T-helper 2 cell treated with Interferon-gamma antibody and Interleukin-4, amounts not matched to agents 5 μg/mL and 100 μg/mL, for 36 hours (primary cell): ENCODE measurements around the gene ARHGAP22.

Experiments used
- DNase-seq: peaks from one replicate; pipeline ENCODE4 v3.0.0; 2021; ENCODE audit warnings: low spot score
- H3K27ac Mint-ChIP-seq: one replicate; pipeline ENCODE4 v1.8.0; 2021; ENCODE audit warnings: mild to moderate bottlenecking, mixed read lengths
- H3K27me3 Mint-ChIP-seq: one replicate; pipeline ENCODE4 v1.8.0; 2021; ENCODE audit warnings: low read depth, mixed read lengths
- H3K36me3 Mint-ChIP-seq: one replicate; pipeline ENCODE4 v1.8.0; 2021; ENCODE audit warnings: low read depth, mixed read lengths
- H3K4me1 Mint-ChIP-seq: one replicate; pipeline ENCODE4 v1.8.0; 2021; ENCODE audit warnings: low read depth, mixed read lengths
- H3K4me3 Mint-ChIP-seq: one replicate; pipeline ENCODE4 v1.8.0; 2022; ENCODE audit warnings: mild to moderate bottlenecking, moderate library complexity, mixed read lengths
- H3K9me3 Mint-ChIP-seq: one replicate; pipeline ENCODE4 v1.8.0; 2021; ENCODE audit warnings: mixed read lengths

Gene ARHGAP22

DNA sequence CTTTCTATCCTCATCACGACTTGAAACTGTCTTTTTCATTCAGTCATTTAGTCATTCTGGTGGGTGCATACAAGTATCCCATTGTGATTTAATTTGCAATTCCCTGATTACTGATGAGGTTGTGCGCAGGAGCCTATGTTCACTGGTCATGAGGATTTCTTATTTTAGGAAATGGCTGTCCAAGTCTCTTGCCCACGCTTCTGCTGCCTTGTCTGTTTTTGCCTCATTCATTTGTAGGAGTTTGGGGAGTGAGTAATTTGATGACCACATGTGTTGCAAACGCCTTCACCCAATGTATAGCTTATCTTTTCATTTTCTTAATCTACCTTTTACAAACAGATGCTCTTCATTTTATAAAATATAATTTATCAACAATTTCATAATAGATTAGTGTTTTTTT is 127.3 kb downstream of the ARHGAP22 start:
- no peak for DNase-seq
- Mint-ChIP-seq H3K27me3 (peaks cover 30% of the 10 kb centered on the region), H3K4me3 (no peak overlapping the region), H3K4me1 (no peaks in the 10 kb centered on the region), H3K27ac (no peak overlapping the region), H3K9me3 (no peaks in the 10 kb centered on the region), H3K36me3 (no peaks in the 10 kb centered on the region)

DNA sequence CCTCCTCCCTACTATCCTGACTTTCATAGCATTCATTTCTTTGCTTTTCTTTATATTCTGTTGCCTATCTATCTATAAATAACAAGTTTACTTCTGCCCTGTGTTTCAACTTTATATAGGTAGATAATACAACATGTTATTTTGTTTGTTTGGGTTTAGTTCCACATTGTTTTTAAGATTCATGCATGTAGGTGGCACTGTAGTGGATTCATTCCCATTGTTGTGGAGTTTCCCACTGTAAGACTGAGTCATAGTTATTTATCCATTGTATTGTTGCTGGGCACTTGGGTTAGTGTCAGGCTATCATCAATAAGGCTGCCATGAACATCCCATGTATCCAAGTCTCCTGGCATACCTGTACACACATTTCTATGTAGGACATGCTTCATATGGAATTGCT is 127.7 kb downstream of the ARHGAP22 start:
- Mint-ChIP-seq H3K9me3 (no peaks in the 10 kb centered on the region), H3K36me3 (no peaks in the 10 kb centered on the region), H3K27ac (no peak overlapping the region), H3K4me3 (no peak overlapping the region), H3K4me1 (no peaks in the 10 kb centered on the region), H3K27me3 (peaks cover 27% of the 10 kb centered on the region)
- DNase-seq: no peak

DNA sequence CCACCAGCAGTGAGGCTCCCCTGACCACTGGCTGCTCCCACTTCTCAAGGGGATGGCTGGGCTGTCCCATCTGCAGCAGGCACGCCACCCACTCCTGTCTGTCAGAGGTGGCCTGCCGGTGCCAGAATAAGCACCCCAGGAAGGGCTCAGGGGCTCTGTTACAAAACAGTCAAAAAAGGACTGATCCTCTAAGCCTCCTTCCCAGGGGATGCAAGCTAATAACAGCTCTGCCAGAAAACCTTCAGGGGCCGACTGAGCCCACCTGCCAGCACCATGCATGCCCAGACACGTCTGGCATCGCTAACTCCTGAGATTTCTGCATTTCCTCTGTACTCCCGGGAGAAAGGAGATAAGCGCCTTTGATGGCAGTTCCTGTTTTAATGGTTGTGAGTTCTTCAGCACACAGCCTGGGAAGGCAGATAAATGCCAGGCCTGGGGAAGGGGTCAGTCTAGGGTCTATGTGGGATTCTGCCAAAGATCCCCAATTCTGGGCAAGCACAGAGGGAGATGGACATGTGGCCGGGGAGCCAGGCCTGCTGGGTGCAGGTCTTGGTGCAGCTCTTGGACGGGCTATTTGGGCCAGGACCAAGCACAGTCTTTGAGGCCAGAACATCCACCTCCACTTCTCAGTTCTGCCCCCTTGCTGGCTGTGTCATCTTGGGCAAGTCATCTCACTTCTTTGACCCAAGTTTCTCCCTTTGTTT is 128.4 kb downstream of the ARHGAP22 start:
- peaks cover 24% of the 10 kb centered on the region for H3K27me3 Mint-ChIP-seq
- DNase-seq: no peak
- no peak overlapping the region for H3K27ac Mint-ChIP-seq
- no peak overlapping the region for H3K4me3 Mint-ChIP-seq
- no peaks in the 10 kb centered on the region for H3K9me3 Mint-ChIP-seq
- H3K4me1 Mint-ChIP-seq: no peaks in the 10 kb centered on the region
- no peaks in the 10 kb centered on the region for H3K36me3 Mint-ChIP-seq

DNA sequence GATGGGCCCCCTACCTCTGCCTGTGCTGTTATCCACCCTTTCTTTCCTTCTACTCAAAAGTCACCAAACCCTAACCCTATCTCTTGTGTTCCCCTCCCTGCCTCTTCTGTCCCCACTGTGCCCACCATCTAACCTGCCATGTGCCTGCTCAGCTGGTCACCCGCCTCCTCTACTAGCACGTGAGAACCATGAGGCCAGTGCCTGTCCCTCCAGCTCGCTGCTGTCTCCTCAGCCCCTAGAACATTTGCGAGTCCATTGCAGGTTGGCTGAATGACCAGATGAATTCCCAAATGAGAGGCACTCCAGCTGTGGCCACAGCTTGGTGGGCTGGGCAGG is 129.0 kb downstream of the ARHGAP22 start:
- no peak overlapping the region for H3K27ac Mint-ChIP-seq
- peaks cover 24% of the 10 kb centered on the region for H3K27me3 Mint-ChIP-seq
- DNase-seq: no peak
- no peak overlapping the region for H3K4me3 Mint-ChIP-seq
- no peaks in the 10 kb centered on the region for H3K36me3 Mint-ChIP-seq
- no peaks in the 10 kb centered on the region for H3K4me1 Mint-ChIP-seq
- H3K9me3 Mint-ChIP-seq: no peaks in the 10 kb centered on the region

DNA sequence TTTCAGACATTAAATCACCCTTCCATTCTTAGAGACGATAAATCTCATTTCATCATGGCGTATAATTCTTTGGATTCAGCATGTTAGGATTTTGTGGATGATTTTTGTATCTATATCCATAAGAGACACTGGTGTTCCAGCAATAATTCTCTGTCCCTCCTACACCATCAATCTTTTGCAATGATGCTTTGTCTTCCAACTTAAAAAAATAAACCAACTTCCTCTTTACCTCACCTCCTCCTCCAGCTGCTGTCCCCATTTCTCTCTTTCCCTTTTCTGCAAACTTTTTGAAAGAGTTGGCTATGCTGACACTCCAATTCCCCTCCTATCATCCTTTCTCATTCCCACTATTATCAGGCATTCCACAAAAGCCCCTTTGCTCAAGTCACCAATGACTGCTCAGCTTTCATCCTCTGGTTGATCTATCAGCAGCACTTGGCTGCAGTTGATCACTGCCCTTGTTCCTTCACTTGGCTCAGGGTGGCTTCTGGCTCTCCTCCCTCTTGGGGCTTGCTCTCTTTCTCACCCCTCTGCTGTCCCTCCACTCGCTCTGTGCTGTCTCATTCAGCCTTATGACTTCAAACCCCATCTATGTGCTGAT is 130.0 kb downstream of the ARHGAP22 start:
- H3K4me1 Mint-ChIP-seq: no peaks in the 10 kb centered on the region
- no peak overlapping the region for H3K27ac Mint-ChIP-seq
- peaks cover 21% of the 10 kb centered on the region for H3K27me3 Mint-ChIP-seq
- no peak for DNase-seq
- no peak overlapping the region for H3K4me3 Mint-ChIP-seq
- H3K36me3 Mint-ChIP-seq: no peaks in the 10 kb centered on the region
- H3K9me3 Mint-ChIP-seq: no peaks in the 10 kb centered on the region

GRCh38 chr10:48473704-48474103 is 131.2 kb downstream of the ARHGAP22 start:
- H3K27ac Mint-ChIP-seq: no peak overlapping the region
- DNase-seq: no peak
- no peaks in the 10 kb centered on the region for H3K4me1 Mint-ChIP-seq
- H3K27me3 Mint-ChIP-seq: peaks cover 18% of the 10 kb centered on the region
- no peak overlapping the region for H3K4me3 Mint-ChIP-seq
- no peaks in the 10 kb centered on the region for H3K36me3 Mint-ChIP-seq
- no peaks in the 10 kb centered on the region for H3K9me3 Mint-ChIP-seq

GRCh38 chr10:48472501-48473069 is 132.3 kb downstream of the ARHGAP22 start:
- DNase-seq: no peak
- Mint-ChIP-seq H3K36me3 (no peaks in the 10 kb centered on the region), H3K4me1 (peaks cover 3% of the 10 kb centered on the region), H3K9me3 (no peaks in the 10 kb centered on the region), H3K27ac (no peak overlapping the region), H3K4me3 (no peak overlapping the region), H3K27me3 (peaks cover 13% of the 10 kb centered on the region)

- Mint-ChIP-seq H3K9me3 (no peaks in the 10 kb centered on the region), H3K4me3 (no peak overlapping the region), H3K27me3 (peaks cover 10% of the 10 kb centered on the region), H3K36me3 (no peaks in the 10 kb centered on the region), H3K27ac (no peak overlapping the region), H3K4me1 (peaks cover 3% of the 10 kb centered on the region)
- no peak for DNase-seq
These were observed 133.7 kb downstream of the ARHGAP22 start for GRCh38 chr10:48470893-48471805.

DNA sequence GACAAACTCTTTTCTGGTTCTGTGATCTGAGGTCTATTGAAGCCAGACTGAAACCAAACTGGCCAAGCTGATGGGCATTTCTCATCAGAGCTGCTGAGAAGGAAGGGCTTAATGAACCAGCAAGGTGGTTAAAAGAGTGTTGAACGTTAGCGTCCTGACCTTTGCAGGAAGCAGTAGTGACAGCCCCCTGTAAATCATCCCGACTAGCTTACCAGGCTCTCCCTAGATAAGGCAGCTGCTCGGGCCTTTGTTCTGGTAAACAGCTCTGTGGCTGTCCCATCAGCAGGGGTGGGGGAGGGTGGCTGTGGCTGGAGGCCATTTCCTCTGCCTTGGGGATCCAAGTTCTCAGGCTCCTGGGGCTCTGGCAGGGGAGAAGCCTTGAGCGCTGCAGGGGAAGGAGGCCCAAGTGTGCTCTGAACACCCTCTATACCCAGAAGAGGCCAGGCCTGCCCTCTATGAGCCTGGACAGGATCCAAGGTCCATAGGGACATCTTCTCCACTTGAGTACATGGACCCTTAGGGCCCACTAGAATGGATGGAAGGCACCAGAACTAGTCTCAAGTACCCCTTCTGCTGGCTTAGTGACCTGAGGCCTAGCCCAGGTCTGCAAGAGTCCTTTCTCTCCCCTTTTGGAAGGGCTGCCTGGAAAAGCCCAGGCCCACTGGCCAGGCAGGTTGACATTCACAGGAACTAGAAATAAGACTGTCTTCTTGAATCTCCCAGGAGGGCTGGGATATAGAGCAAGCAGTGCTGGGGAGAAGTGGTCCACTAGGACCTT is 134.6 kb downstream of the ARHGAP22 start:
- Mint-ChIP-seq H3K27me3 (peaks cover 5% of the 10 kb centered on the region), H3K4me3 (no peak overlapping the region), H3K9me3 (no peaks in the 10 kb centered on the region), H3K36me3 (no peaks in the 10 kb centered on the region), H3K4me1 (peaks cover 3% of the 10 kb centered on the region), H3K27ac (no peak overlapping the region)
- no peak for DNase-seq

DNA sequence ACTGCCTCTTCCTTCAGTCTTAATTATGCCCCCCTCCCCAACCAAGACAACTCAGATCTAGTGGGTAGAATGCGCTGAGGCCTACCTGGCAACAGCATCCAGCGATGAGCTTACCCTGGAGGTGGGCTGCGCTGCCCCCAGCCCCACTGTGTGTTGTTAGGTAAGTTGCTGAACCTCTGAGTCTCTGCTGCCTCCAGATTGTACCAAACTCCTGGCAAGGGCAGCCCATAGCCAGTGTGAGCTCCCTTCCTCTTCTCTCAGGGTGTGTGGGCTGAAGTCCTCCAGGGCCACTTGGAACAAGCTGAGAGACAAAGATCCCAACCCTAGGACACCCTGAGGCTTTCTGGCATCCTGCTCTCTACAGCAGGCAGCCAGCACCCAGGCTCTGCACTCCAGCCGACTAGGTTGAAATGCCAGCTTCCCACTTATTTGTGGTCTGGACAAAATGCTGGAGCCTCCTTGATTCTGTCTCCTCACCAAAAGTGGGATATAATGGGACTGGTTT is 135.3 kb downstream of the ARHGAP22 start:
- Mint-ChIP-seq H3K4me3 (no peak overlapping the region), H3K4me1 (peaks cover 3% of the 10 kb centered on the region)

GRCh38 chr10:48468866-48469511 is 135.9 kb downstream of the ARHGAP22 start:
- Mint-ChIP-seq H3K4me3 (no peak overlapping the region), H3K4me1 (peaks cover 3% of the 10 kb centered on the region), H3K27ac (no peak overlapping the region), H3K27me3 (no peaks in the 10 kb centered on the region), H3K36me3 (no peaks in the 10 kb centered on the region), H3K9me3 (no peaks in the 10 kb centered on the region)
- DNase-seq: no peak

More for the DNA sequence above, 135.3 kb downstream of the ARHGAP22 start:
- no peak for DNase-seq
- H3K27ac Mint-ChIP-seq: no peak overlapping the region
- H3K36me3 Mint-ChIP-seq: no peaks in the 10 kb centered on the region
- no peaks in the 10 kb centered on the region for H3K9me3 Mint-ChIP-seq
- H3K27me3 Mint-ChIP-seq: no peaks in the 10 kb centered on the region

GRCh38 chr10:48468130-48468790 is 136.6 kb downstream of the ARHGAP22 start:
- no peaks in the 10 kb centered on the region for H3K36me3 Mint-ChIP-seq
- no peak overlapping the region for H3K27ac Mint-ChIP-seq
- no peaks in the 10 kb centered on the region for H3K9me3 Mint-ChIP-seq
- no peak overlapping the region for H3K4me3 Mint-ChIP-seq
- DNase-seq: no peak
- peaks cover 3% of the 10 kb centered on the region for H3K4me1 Mint-ChIP-seq
- no peaks in the 10 kb centered on the region for H3K27me3 Mint-ChIP-seq
